GM12878 (cell line): ENCODE results near the gene AKAP9. TPM values are rescaled to one million over a fixed set of nuclear protein-coding genes. Genes with fewer than 3 reads are reported as not detected.
"Not testable (repeated sequence)": the region's sequence is repeated elsewhere in the genome, so short reads cannot be mapped to it uniquely, and the experiment has no call there.

Experiments used
- ATAC-seq: fragments of 200-7000 bp; cut with Tn5 transposase; 3 replicates; pipeline ENCODE4 v1.9.1; 2020; ENCODE audit warnings: mild to moderate bottlenecking, moderate library complexity
- BruUV-seq: library from RNA; stranded (reverse); fragments of 400-500 nt; replicated peaks from 2 replicates; lab custom pipeline; 2021; lab: Mats Ljungman, UMichigan
- CTCF ChIA-PET: fragments of 300-600 bp; sonication (Branson Sonifier 250); formaldehyde crosslinking; extraction: SDS; loops from one replicate; lab custom pipeline; 2021; ENCODE audit warnings: inconsistent platforms; lab: Yijun Ruan, JAX
- POLR2A ChIA-PET: fragments of 350-600 bp; formaldehyde crosslinking; extraction: SDS; loops from one replicate; lab custom pipeline; 2021; ENCODE audit warnings: inconsistent platforms; lab: Charles Lee
- RAD21 ChIA-PET: fragments of 300-600 bp; sonication (Branson Sonifier 250); formaldehyde crosslinking; loops from one replicate; lab custom pipeline; 2023; ENCODE audit warnings: antibody characterized with exemption; ENCODE audit not compliant: unreplicated experiment; lab: Charles Lee
- SMC1A ChIA-PET: fragments of 300-600 bp; sonication (Branson Sonifier 250); formaldehyde crosslinking; loops from one replicate; lab custom pipeline; 2023; ENCODE audit not compliant: unreplicated experiment, uncharacterized antibody; lab: Charles Lee
- DNase-seq: peaks from one replicate; pipeline ENCODE4 v3.0.0-alpha.2; 2011; ENCODE audit warnings: low read depth, low spot score
- FAIRE-seq: peaks from 3 replicates; lab custom pipeline; 2011; peaks lifted over from hg19 to GRCh38; lab: Jason Lieb, UNC
- H2AFZ ChIP-seq: 2 replicates; pipeline ENCODE4 v1.6.0; 2011; ENCODE audit warnings: low read depth, low read length, control low read depth; ENCODE audit not compliant: control insufficient read depth
- H3K27ac ChIP-seq: 2 replicates; pipeline ENCODE4 v1.5.1; 2011; ENCODE audit warnings: control low read depth; ENCODE audit not compliant: control insufficient read depth, insufficient read depth
- H3K27me3 ChIP-seq, 2 experiments: replicated peaks in 1 of 2; 2 replicates each; pipeline versions ENCODE4 v1.6.0 to v1.6.1; 2011; ENCODE audit warnings: low read length in 1 of 2; ENCODE audit not compliant: control insufficient read depth in 2 of 2, insufficient read depth in 2 of 2
- H3K36me3 ChIP-seq, 2 experiments: 2 replicates each; pipeline ENCODE4 v1.5.1; 2011; ENCODE audit warnings: low read length in 1 of 2; ENCODE audit not compliant: control insufficient read depth in 2 of 2, insufficient read depth in 2 of 2
- H3K4me1 ChIP-seq: 2 replicates; pipeline ENCODE4 v1.6.1; 2011; ENCODE audit warnings: mild to moderate bottlenecking, low read length, moderate library complexity, mixed read lengths; ENCODE audit not compliant: control insufficient read depth, insufficient read depth
- H3K4me2 ChIP-seq: 2 replicates; pipeline ENCODE4 v1.6.0; 2011; ENCODE audit warnings: control low read depth; ENCODE audit not compliant: control insufficient read depth, insufficient read depth
- H3K4me3 ChIP-seq: fragments of 200-600 bp; sonication (generic); 2 replicates; pipeline ENCODE4 v1.5.1; 2016
- H3K79me2 ChIP-seq: 2 replicates; pipeline ENCODE4 v1.6.0; 2011; ENCODE audit warnings: low read length; ENCODE audit not compliant: control insufficient read depth, insufficient read depth
- H3K9ac ChIP-seq: 2 replicates; pipeline ENCODE4 v1.8.0; 2011; ENCODE audit warnings: low read length, control low read depth, mixed read lengths; ENCODE audit not compliant: control insufficient read depth, insufficient read depth
- H3K9me3 ChIP-seq: replicated peaks from 3 replicates; pipeline ENCODE4 v1.5.1; 2011; ENCODE audit warnings: mild to moderate bottlenecking, low read length; ENCODE audit not compliant: control insufficient read depth, insufficient read depth
- H4K20me1 ChIP-seq: 2 replicates; pipeline ENCODE4 v1.6.0; 2011; ENCODE audit not compliant: control insufficient read depth, insufficient read depth
- NR2C1 ChIP-seq: fragments of 450-650 bp; IDR thresholded peaks from 2 replicates; pipeline ENCODE4 v1.6.1; 2017; ENCODE audit warnings: antibody characterized with exemption, mild to moderate bottlenecking, moderate library complexity
- RELB ChIP-seq: fragments of 450-650 bp; IDR thresholded peaks from 2 replicates; pipeline ENCODE4 v1.6.1; 2017; ENCODE audit warnings: low read depth, mild to moderate bottlenecking, moderate library complexity
- RFX5 ChIP-seq: IDR thresholded peaks from 2 replicates; pipeline ENCODE4 v1.6.1; 2011; ENCODE audit warnings: low read depth, low read length, improper control_type of control experiment
- SMAD1 ChIP-seq: fragments of 450-650 bp; IDR thresholded peaks from 2 replicates; pipeline ENCODE4 v1.6.1; 2018; ENCODE audit warnings: mild to moderate bottlenecking, low read depth; ENCODE audit not compliant: partially characterized antibody
- SMARCA5 ChIP-seq: fragments of 450-650 bp; IDR thresholded peaks from 2 replicates; pipeline ENCODE4 v1.6.1; 2017; ENCODE audit warnings: mild to moderate bottlenecking
- WGBS: methylation state at CpG from one replicate; pipeline ENCODE4 v1.1.6; 2016; ENCODE audit warnings: low lambda C conversion rate; ENCODE audit not compliant: insufficient replicate concordance, insufficient coverage; ENCODE audit errors: missing lambda C conversion rate; 5-methylcytosine and 5-hydroxymethylcytosine counted together
- in situ Hi-C: fragments of 300-500 bp; cut with MboI; formaldehyde crosslinking; loops from 9 replicates; pipeline ENCODE4 v1.14.3; 2018; ENCODE audit warnings: mixed read lengths
- intact Hi-C: fragments of 100-400 bp; cut with micrococcal nuclease; formaldehyde crosslinking; loops from one replicate; pipeline ENCODE4 v1.14.2; 2022; ENCODE audit not compliant: unreplicated experiment
- polyA plus RNA-seq, 11 experiments: library from polyadenylated mRNA; depleted of rRNA in 4 of 11; unstranded in 6 of 11; stranded (reverse) in 5 of 11; fragments of >200 nt; fragmentation: Nextera tagmentation in 4 of 11; fragmentation: Illumina TruSeq in 1 of 11; extraction: Ambion mirVana in 4 of 11; extraction: Trizol in 1 of 11; gene quantifications; 1 replicate in 1 of 11; 2 replicates in 10 of 11; pipeline versions ENCODE4 v1.2.1 to v1.2.3, GENCODE V29; 2011 to 2016; ENCODE audit warnings: inconsistent platforms in 2 of 11, missing spikeins in 2 of 11, low read depth in 1 of 11
- total RNA-seq, 4 experiments: library from RNA; depleted of rRNA in 3 of 4; stranded (reverse); fragments of >200 nt in 3 of 4; fragmentation: Illumina TruSeq in 1 of 4; extraction: Trizol in 1 of 4; gene quantifications; 2 replicates each; pipeline versions ENCODE4 v1.2.1 to v1.2.3, GENCODE V29; 2013 to 2021
- TF ChIP-seq, protein P1 (sequence below): fragments of 450-650 bp; IDR thresholded peaks from 2 replicates; pipeline ENCODE4 v1.6.1; 2017; ENCODE audit warnings: mild to moderate bottlenecking, low read depth, inconsistent platforms; ENCODE audit not compliant: poor library complexity, severe bottlenecking
- TF ChIP-seq, protein P2 (sequence below): fragments of 450-650 bp; IDR thresholded peaks from 2 replicates; pipeline ENCODE4 v1.6.1; 2017; ENCODE audit warnings: mild to moderate bottlenecking
- TF ChIP-seq, protein P3 (sequence below): IDR thresholded peaks from 2 replicates; pipeline ENCODE4 v1.6.1; 2011; ENCODE audit warnings: mild to moderate bottlenecking, low read depth, low read length, moderate library complexity; ENCODE audit not compliant: insufficient replicate concordance

AKAP9 gene
- total and polyA plus RNA-seq, 10 of the 15 experiments (the other 5 are each of a cell fraction or from before 2014, with no cell fraction given), result 21.1 to 62.8 (median 31.6) TPM

- TF ChIP-seq, protein P1, sequence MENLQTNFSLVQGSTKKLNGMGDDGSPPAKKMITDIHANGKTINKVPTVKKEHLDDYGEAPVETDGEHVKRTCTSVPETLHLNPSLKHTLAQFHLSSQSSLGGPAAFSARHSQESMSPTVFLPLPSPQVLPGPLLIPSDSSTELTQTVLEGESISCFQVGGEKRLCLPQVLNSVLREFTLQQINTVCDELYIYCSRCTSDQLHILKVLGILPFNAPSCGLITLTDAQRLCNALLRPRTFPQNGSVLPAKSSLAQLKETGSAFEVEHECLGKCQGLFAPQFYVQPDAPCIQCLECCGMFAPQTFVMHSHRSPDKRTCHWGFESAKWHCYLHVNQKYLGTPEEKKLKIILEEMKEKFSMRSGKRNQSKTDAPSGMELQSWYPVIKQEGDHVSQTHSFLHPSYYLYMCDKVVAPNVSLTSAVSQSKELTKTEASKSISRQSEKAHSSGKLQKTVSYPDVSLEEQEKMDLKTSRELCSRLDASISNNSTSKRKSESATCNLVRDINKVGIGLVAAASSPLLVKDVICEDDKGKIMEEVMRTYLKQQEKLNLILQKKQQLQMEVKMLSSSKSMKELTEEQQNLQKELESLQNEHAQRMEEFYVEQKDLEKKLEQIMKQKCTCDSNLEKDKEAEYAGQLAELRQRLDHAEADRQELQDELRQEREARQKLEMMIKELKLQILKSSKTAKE, result no peak
Observed at GRCh38 chr7:91962419-91962818, 21.8 kb downstream of the AKAP9 start (continued).

DNA sequence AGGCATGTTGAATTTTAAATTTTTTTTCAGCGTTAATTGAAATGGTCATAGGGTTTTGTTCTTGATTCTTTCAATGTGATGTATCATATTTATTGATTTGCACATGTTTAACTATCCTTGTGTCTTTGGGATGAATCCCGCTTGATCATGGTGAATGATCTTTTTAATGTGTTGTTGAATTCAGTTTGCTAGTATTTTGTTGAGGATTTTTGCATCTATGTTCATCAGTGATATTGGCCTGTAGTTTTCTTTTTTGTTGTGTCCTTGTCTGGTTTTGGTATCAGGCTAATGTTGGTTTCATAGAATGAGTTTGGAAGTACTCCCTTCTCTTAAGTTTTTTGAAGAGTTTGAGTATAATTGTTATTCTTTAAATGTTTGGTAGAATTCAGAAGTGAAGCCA is 26.9 kb downstream of the AKAP9 start:
- CTCF ChIA-PET, result interaction anchor here (4.7 kb wide), 1 partner anchor 14 kb away, joined by 26 read pairs; no protein-coding TSS in a partner anchor

DNA sequence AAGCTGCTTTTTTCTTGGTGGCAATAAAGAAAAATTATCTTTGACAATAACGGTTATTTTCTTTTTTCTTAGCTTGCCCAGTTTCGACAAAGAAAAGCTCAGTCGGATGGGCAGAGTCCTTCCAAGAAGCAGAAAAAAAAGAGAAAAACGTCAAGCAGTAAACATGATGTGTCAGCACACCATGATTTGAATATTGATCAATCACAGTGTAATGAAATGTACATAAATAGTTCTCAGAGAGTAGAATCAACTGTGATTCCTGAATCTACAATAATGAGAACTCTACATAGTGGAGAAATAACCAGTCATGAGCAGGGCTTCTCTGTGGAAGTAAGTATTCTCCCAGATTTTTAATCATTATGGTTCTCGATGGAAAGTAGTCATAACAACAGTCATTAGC is 33.0 kb downstream of the AKAP9 start:
- no TSS peak for BruUV-seq
- no peak for FAIRE-seq
- TF ChIP-seq RFX5 (no peak), RELB (no peak), NR2C1 (no peak), SMARCA5 (no peak), SMAD1 (no peak)
- TF ChIP-seq, protein P2, sequence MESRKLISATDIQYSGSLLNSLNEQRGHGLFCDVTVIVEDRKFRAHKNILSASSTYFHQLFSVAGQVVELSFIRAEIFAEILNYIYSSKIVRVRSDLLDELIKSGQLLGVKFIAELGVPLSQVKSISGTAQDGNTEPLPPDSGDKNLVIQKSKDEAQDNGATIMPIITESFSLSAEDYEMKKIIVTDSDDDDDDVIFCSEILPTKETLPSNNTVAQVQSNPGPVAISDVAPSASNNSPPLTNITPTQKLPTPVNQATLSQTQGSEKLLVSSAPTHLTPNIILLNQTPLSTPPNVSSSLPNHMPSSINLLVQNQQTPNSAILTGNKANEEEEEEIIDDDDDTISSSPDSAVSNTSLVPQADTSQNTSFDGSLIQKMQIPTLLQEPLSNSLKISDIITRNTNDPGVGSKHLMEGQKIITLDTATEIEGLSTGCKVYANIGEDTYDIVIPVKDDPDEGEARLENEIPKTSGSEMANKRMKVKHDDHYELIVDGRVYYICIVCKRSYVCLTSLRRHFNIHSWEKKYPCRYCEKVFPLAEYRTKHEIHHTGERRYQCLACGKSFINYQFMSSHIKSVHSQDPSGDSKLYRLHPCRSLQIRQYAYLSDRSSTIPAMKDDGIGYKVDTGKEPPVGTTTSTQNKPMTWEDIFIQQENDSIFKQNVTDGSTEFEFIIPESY, result no peak
- TF ChIP-seq, protein P3, sequence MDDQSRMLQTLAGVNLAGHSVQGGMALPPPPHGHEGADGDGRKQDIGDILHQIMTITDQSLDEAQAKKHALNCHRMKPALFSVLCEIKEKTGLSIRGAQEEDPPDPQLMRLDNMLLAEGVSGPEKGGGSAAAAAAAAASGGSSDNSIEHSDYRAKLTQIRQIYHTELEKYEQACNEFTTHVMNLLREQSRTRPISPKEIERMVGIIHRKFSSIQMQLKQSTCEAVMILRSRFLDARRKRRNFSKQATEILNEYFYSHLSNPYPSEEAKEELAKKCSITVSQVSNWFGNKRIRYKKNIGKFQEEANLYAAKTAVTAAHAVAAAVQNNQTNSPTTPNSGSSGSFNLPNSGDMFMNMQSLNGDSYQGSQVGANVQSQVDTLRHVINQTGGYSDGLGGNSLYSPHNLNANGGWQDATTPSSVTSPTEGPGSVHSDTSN, result no peak

More for the DNA sequence above, 26.9 kb downstream of the AKAP9 start:
- in situ Hi-C loops, H4K20me1 ChIP-seq, intact Hi-C loops, SMC1A ChIA-PET, FAIRE-seq, RAD21 ChIA-PET, H3K27ac ChIP-seq, BruUV-seq, DNase-seq, H3K4me1 ChIP-seq, H3K27me3 ChIP-seq, H2AFZ ChIP-seq, POLR2A ChIA-PET, H3K4me2 ChIP-seq, H3K9me3 ChIP-seq, H3K36me3 ChIP-seq, H3K9ac ChIP-seq, H3K79me2 ChIP-seq, H3K4me3 ChIP-seq, ATAC-seq: not testable (repeated sequence)
- WGBS, result 100% methylated on average over 2 of the region's 2 CpGs

More for the DNA sequence above, 33.0 kb downstream of the AKAP9 start:
- in situ Hi-C loops, result no loop called here
- H3K79me2 ChIP-seq, result peaks cover 4% of the 10 kb centered on the region
- ChIA-PET RAD21 (no interaction called here), POLR2A (no interaction called here), SMC1A (no interaction called here), CTCF (no interaction called here)
- no peak overlapping the region for H2AFZ ChIP-seq
- 88% methylated on average over 5 of the region's 5 CpGs for WGBS
- H3K36me3 ChIP-seq, result peaks cover 0 to 6% of the 10 kb centered on the region in 2 experiments; a peak in 1 of 4 replicates
- no peak overlapping the region for H3K4me3 ChIP-seq
- H3K27me3 ChIP-seq, result no peaks in the 10 kb centered on the region
- no peaks in the 10 kb centered on the region; the same call in 2 of the 3 replicates for H3K9me3 ChIP-seq
- intact Hi-C loops, result no loop called here
- H3K4me1 ChIP-seq, result no peaks in the 10 kb centered on the region
- H3K27ac ChIP-seq, result no peak overlapping the region
- no peak overlapping the region for H3K4me2 ChIP-seq
- DNase-seq (no peak), ATAC-seq (no peak)
- H4K20me1 ChIP-seq, result no peaks in the 10 kb centered on the region
- H3K9ac ChIP-seq, result no peak overlapping the region
